SK-N-SH (cell line): Measurements from ENCODE around the gene LCMT1. TPM values are rescaled to one million over a fixed set of nuclear protein-coding genes. Genes with fewer than 3 reads are reported as not detected.
"Not testable (repeated sequence)": the region's sequence is repeated elsewhere in the genome, so short reads cannot be mapped to it uniquely, and the experiment has no call there.

ENCODE experiments used
- CTCF ChIA-PET: fragments of 300-600, 350-600 bp; formaldehyde crosslinking; extraction: SDS; loops from one replicate; lab custom pipeline; 2021; lab: Yijun Ruan, JAX
- POLR2A ChIA-PET: fragments of 350-600 bp; sonication (Branson Sonifier 250); formaldehyde crosslinking; extraction: SDS; loops from one replicate; lab custom pipeline; 2020; ENCODE audit warnings: antibody characterized with exemption, inconsistent platforms; lab: Yijun Ruan, JAX
- DNase-seq: peaks from one replicate; pipeline ENCODE4 v3.0.0; 2012
- H2AFZ ChIP-seq: fragments of 200-600 bp; sonication (generic); 2 replicates; pipeline ENCODE4 v1.8.1; 2016; ENCODE audit warnings: antibody characterized with exemption, mild to moderate bottlenecking, low read depth
- H3F3A ChIP-seq: fragments of 200-600 bp; sonication (generic); replicated peaks from 2 replicates; pipeline ENCODE3; 2016; ENCODE audit warnings: antibody characterized with exemption, mild to moderate bottlenecking; ENCODE audit not compliant: insufficient read depth
- H3K27ac ChIP-seq, 2 experiments: fragments of 200-500 bp in 1 of 2; fragments of 200-600 bp in 1 of 2; sonication (Bioruptor generic) in 1 of 2; sonication (generic), shearing (Covaris generic) in 1 of 2; 2 replicates each; pipeline versions ENCODE4 v1.5.1 to v1.6.1; 2014 to 2016; ENCODE audit warnings: low read depth in 2 of 2, inconsistent platforms in 1 of 2, low read length in 1 of 2, mild to moderate bottlenecking in 1 of 2, mixed read lengths in 1 of 2
- H3K27me3 ChIP-seq: fragments of 200-600 bp; sonication (generic), shearing (Covaris generic); 2 replicates; pipeline ENCODE4 v1.6.1; 2016; ENCODE audit warnings: mixed run types; ENCODE audit not compliant: insufficient read depth
- H3K36me3 ChIP-seq, 2 experiments: fragments of 200-500 bp in 1 of 2; fragments of 200-600 bp in 1 of 2; sonication (Bioruptor generic) in 1 of 2; sonication (generic) in 1 of 2; replicated peaks in 1 of 2; 2 replicates each; pipeline versions ENCODE3 to v1.5.1; 2014 to 2016; ENCODE audit warnings: low read length in 1 of 2, mild to moderate bottlenecking in 1 of 2; ENCODE audit not compliant: insufficient read depth in 2 of 2, control insufficient read depth in 1 of 2
- H3K4me1 ChIP-seq, 2 experiments: fragments of 200-500 bp in 1 of 2; fragments of 200-600 bp in 1 of 2; sonication (Bioruptor generic) in 1 of 2; sonication (generic), shearing (Covaris generic) in 1 of 2; 2 replicates each; pipeline versions ENCODE4 v1.5.1 to v1.6.1; 2014 to 2016; ENCODE audit warnings: low read depth in 1 of 2, low read length in 1 of 2, mixed run types in 1 of 2; ENCODE audit not compliant: insufficient read depth in 2 of 2, control insufficient read depth in 1 of 2
- H3K4me2 ChIP-seq: fragments of 200-600 bp; sonication (generic), shearing (Covaris generic); 2 replicates; pipeline ENCODE4 v1.6.1; 2017; ENCODE audit warnings: mixed run types
- H3K4me3 ChIP-seq, 2 experiments: fragments of 200-500 bp in 1 of 2; fragments of 200-600 bp in 1 of 2; sonication (Bioruptor generic) in 1 of 2; sonication (generic), shearing (Covaris generic) in 1 of 2; 2 replicates each; pipeline versions ENCODE4 v1.5.1 to v1.8.1; 2014 to 2016; ENCODE audit warnings: low read depth in 2 of 2, inconsistent platforms in 1 of 2, low read length in 1 of 2, mild to moderate bottlenecking in 1 of 2, mixed read lengths in 1 of 2, moderate library complexity in 1 of 2
- H3K79me2 ChIP-seq: fragments of 200-600 bp; sonication (generic); 2 replicates; pipeline ENCODE4 v1.8.1; 2017; ENCODE audit warnings: mild to moderate bottlenecking; ENCODE audit not compliant: insufficient read depth
- H3K9ac ChIP-seq: fragments of 200-600 bp; sonication (generic); 2 replicates; pipeline ENCODE4 v1.6.1; 2017; ENCODE audit warnings: mixed run types
- H3K9me2 ChIP-seq: fragments of 200-600 bp; sonication (generic); 2 replicates; pipeline ENCODE4 v1.6.1; 2017; ENCODE audit warnings: mixed run types
- H3K9me3 ChIP-seq: fragments of 200-600 bp; sonication (generic); 2 replicates; pipeline ENCODE4 v1.6.1; 2017; ENCODE audit warnings: mixed run types, mild to moderate bottlenecking, moderate library complexity
- H4K20me1 ChIP-seq: fragments of 200-600 bp; sonication (generic); 2 replicates; pipeline ENCODE4 v1.6.1; 2017; ENCODE audit warnings: mild to moderate bottlenecking, mixed run types; ENCODE audit not compliant: insufficient read depth
- CHD2 ChIP-seq: fragments of 150-350 bp; IDR thresholded peaks from 2 replicates; pipeline ENCODE4 v1.6.1; 2018; ENCODE audit warnings: low read length; ENCODE audit not compliant: partially characterized antibody
- ELF1 ChIP-seq: IDR thresholded peaks from 2 replicates; pipeline ENCODE4 v1.4.0; 2012
- EP300 ChIP-seq, 2 experiments: IDR thresholded peaks; 2 replicates each; pipeline versions ENCODE4 v1.4.0 to v1.6.1; 2012; ENCODE audit warnings: borderline replicate concordance in 1 of 2, low read depth in 1 of 2, low read length in 1 of 2
- EZH2phosphoT487 ChIP-seq: fragments of 200-600 bp; sonication (generic); IDR thresholded peaks from 2 replicates; pipeline ENCODE4 v1.6.1; 2017; ENCODE audit warnings: low read depth, mixed run types, mild to moderate bottlenecking, antibody characterized with exemption, moderate library complexity, borderline replicate concordance
- FOSL2 ChIP-seq: IDR thresholded peaks from 2 replicates; pipeline ENCODE4 v1.4.0; 2012; ENCODE audit warnings: low read depth, mild to moderate bottlenecking, moderate library complexity, borderline replicate concordance
- FOXM1 ChIP-seq: IDR thresholded peaks from 2 replicates; pipeline ENCODE4 v1.4.0; 2012; ENCODE audit warnings: low read depth, mild to moderate bottlenecking
- GABPA ChIP-seq: IDR thresholded peaks from 2 replicates; pipeline ENCODE4 v1.4.0; 2012; ENCODE audit warnings: low read depth, mild to moderate bottlenecking
- NFIC ChIP-seq: IDR thresholded peaks from 2 replicates; pipeline ENCODE4 v1.4.0; 2012; ENCODE audit warnings: borderline replicate concordance
- NRF1 ChIP-seq: IDR thresholded peaks from 2 replicates; pipeline ENCODE4 v1.6.1; 2012; ENCODE audit warnings: low read depth, mild to moderate bottlenecking, low read length
- RCOR1 ChIP-seq: fragments of 150-350 bp; IDR thresholded peaks from 2 replicates; pipeline ENCODE4 v1.6.1; 2017; ENCODE audit warnings: antibody characterized with exemption, low read length
- RFX5 ChIP-seq: IDR thresholded peaks from 2 replicates; pipeline ENCODE4 v1.6.1; 2012; ENCODE audit warnings: mild to moderate bottlenecking, improper control_type of control experiment, low read length
- RXRA ChIP-seq: IDR thresholded peaks from 2 replicates; pipeline ENCODE4 v1.4.0; 2012; ENCODE audit warnings: low read depth, mild to moderate bottlenecking, borderline replicate concordance
- SMC3 ChIP-seq: IDR thresholded peaks from 2 replicates; pipeline ENCODE4 v1.6.1; 2012; ENCODE audit warnings: low read depth, low read length, improper control_type of control experiment
- TAF1 ChIP-seq: IDR thresholded peaks from 2 replicates; pipeline ENCODE4 v1.6.1; 2012; ENCODE audit warnings: low read depth, mild to moderate bottlenecking, low read length, moderate library complexity, borderline replicate concordance
- TEAD4 ChIP-seq: IDR thresholded peaks from 2 replicates; pipeline ENCODE4 v1.4.0; 2012; ENCODE audit warnings: mild to moderate bottlenecking, borderline replicate concordance; ENCODE audit not compliant: insufficient read depth
- YY1 ChIP-seq: IDR thresholded peaks from 2 replicates; pipeline ENCODE4 v1.4.0; 2012; ENCODE audit warnings: low read depth, mild to moderate bottlenecking
- WGBS: methylation state at CpG from one replicate; pipeline ENCODE4 v1.1.6; 2017; ENCODE audit warnings: low lambda C conversion rate; 5-methylcytosine and 5-hydroxymethylcytosine counted together
- polyA plus RNA-seq, 3 experiments: library from polyadenylated mRNA; depleted of rRNA; stranded (reverse); fragments of >200 nt; gene quantifications; 2 replicates each; pipeline ENCODE4 v1.2.3, GENCODE V29; 2012
- TF ChIP-seq, protein P1 (sequence below): IDR thresholded peaks from 2 replicates; pipeline ENCODE4 v1.4.0; 2012; ENCODE audit warnings: low read depth
- TF ChIP-seq, protein P2 (sequence below): fragments of 150-350 bp; IDR thresholded peaks from 2 replicates; pipeline ENCODE4 v1.6.1; 2017; ENCODE audit warnings: antibody characterized with exemption, low read length, low read depth, borderline replicate concordance
- TF ChIP-seq, protein P3 (sequence below): fragments of 200-600 bp; sonication (generic); IDR thresholded peaks from 2 replicates; pipeline ENCODE4 v1.6.1; 2017; ENCODE audit warnings: antibody characterized with exemption, mild to moderate bottlenecking, moderate library complexity
- TF ChIP-seq, protein P4 (sequence below): IDR thresholded peaks from 2 replicates; pipeline ENCODE4 v1.6.1; 2012; ENCODE audit warnings: mild to moderate bottlenecking, low read depth, low read length, moderate library complexity

LCMT1 gene
- polyA plus RNA-seq, 1 of the 3 experiments (the other 2 are of a cell fraction): 29.8 TPM

DNA sequence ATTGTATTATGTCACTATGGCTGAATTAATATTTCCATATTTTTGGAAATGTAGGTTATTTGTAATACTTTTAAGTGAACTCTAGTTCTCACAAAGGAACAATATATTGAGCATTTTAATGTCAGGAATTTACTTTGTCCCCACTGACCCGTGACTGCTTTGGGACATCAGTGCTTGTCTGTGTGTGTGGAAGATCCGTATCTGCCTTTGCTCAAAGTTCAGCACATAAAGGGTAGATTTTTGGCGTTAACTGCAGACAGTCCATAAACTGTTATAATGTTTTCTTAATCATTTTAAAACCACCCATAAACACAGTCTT, 65.9 kb downstream of the LCMT1 start (continued):
- no peak for TF ChIP-seq FOSL2
- no peak for TF ChIP-seq RFX5
- TF ChIP-seq RXRA: no peak

DNA sequence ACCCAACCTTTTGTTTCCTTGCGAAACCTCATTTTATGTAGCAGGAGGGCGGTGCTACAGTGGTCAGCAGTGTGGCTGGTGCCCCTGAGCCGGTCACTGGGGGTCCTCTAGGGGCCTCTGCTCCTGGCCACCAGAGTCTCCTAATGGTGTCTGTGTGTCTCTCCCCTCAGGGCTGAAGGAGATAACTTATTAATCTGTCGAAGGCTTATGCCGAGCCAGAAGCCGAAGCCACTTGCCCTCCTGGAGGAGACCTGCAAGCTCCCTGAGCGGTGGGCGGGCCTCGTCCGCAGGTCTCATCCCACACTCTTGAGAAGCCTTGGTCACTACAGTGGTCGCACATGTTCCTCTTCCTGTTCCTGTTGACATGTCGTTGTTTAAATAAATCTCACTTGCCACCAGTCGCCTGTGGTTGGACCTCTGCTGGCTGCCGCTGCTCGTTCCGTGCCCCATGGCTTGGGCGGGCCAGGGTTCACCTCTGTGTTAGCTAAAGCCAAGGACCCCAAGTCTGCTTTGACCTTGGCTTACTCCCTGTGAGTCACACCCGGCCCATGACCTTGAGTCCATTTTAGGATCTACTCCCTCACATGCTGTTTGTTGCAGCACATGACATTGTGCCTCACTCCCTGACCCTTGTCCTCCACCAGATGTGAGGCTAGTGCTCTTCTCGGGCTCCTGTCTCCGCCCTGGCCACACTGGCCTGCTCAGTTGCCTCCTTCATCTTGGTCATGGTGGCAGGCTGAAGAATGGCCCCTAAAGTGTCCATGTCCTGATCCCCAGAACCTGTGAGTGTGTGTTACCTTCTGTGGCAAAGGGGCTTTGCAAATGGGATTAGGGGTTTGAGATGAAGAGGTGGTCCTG, 66.5 kb downstream of the LCMT1 start:
- no peaks in the 10 kb centered on the region for H3K9me3 ChIP-seq
- peaks cover 6 to 16% of the 10 kb centered on the region in 2 experiments for H3K36me3 ChIP-seq
- ChIA-PET POLR2A (no interaction called here), CTCF (no interaction called here)
- 91% methylated on average over 20 of the region's 20 CpGs for WGBS
- no peak for DNase-seq
- no peak overlapping the region for H3K4me2 ChIP-seq
- no peak overlapping the region for H3K27ac ChIP-seq
- H2AFZ ChIP-seq: no peak overlapping the region
- H3K4me3 ChIP-seq: no peak overlapping the region
- TF ChIP-seq CHD2 (no peak), GABPA (no peak), ELF1 (no peak), RCOR1 (no peak), SMC3 (no peak), EP300 (IDR thresholded peaks at IDR 0.05; ENCODE audit: borderline replicate concordance in 1 of 2, low read depth in 1 of 2, low read length in 1 of 2) (no peak), YY1 (no peak), TEAD4 (no peak), EZH2phosphoT487 (no peak), NRF1 (no peak), FOXM1 (no peak), NFIC (no peak), TAF1 (no peak)
- TF ChIP-seq, protein P1, sequence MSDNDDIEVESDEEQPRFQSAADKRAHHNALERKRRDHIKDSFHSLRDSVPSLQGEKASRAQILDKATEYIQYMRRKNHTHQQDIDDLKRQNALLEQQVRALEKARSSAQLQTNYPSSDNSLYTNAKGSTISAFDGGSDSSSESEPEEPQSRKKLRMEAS: no peak
- TF ChIP-seq, protein P2, sequence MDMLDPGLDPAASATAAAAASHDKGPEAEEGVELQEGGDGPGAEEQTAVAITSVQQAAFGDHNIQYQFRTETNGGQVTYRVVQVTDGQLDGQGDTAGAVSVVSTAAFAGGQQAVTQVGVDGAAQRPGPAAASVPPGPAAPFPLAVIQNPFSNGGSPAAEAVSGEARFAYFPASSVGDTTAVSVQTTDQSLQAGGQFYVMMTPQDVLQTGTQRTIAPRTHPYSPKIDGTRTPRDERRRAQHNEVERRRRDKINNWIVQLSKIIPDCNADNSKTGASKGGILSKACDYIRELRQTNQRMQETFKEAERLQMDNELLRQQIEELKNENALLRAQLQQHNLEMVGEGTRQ: no peak
- TF ChIP-seq, protein P3, sequence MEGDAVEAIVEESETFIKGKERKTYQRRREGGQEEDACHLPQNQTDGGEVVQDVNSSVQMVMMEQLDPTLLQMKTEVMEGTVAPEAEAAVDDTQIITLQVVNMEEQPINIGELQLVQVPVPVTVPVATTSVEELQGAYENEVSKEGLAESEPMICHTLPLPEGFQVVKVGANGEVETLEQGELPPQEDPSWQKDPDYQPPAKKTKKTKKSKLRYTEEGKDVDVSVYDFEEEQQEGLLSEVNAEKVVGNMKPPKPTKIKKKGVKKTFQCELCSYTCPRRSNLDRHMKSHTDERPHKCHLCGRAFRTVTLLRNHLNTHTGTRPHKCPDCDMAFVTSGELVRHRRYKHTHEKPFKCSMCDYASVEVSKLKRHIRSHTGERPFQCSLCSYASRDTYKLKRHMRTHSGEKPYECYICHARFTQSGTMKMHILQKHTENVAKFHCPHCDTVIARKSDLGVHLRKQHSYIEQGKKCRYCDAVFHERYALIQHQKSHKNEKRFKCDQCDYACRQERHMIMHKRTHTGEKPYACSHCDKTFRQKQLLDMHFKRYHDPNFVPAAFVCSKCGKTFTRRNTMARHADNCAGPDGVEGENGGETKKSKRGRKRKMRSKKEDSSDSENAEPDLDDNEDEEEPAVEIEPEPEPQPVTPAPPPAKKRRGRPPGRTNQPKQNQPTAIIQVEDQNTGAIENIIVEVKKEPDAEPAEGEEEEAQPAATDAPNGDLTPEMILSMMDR: no peak
- TF ChIP-seq, protein P4, sequence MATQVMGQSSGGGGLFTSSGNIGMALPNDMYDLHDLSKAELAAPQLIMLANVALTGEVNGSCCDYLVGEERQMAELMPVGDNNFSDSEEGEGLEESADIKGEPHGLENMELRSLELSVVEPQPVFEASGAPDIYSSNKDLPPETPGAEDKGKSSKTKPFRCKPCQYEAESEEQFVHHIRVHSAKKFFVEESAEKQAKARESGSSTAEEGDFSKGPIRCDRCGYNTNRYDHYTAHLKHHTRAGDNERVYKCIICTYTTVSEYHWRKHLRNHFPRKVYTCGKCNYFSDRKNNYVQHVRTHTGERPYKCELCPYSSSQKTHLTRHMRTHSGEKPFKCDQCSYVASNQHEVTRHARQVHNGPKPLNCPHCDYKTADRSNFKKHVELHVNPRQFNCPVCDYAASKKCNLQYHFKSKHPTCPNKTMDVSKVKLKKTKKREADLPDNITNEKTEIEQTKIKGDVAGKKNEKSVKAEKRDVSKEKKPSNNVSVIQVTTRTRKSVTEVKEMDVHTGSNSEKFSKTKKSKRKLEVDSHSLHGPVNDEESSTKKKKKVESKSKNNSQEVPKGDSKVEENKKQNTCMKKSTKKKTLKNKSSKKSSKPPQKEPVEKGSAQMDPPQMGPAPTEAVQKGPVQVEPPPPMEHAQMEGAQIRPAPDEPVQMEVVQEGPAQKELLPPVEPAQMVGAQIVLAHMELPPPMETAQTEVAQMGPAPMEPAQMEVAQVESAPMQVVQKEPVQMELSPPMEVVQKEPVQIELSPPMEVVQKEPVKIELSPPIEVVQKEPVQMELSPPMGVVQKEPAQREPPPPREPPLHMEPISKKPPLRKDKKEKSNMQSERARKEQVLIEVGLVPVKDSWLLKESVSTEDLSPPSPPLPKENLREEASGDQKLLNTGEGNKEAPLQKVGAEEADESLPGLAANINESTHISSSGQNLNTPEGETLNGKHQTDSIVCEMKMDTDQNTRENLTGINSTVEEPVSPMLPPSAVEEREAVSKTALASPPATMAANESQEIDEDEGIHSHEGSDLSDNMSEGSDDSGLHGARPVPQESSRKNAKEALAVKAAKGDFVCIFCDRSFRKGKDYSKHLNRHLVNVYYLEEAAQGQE: no peak
- no peaks in the 10 kb centered on the region for H4K20me1 ChIP-seq
- H3K9me2 ChIP-seq: no peaks in the 10 kb centered on the region
- H3K4me1 ChIP-seq: no peaks in the 10 kb centered on the region
- no peaks in the 10 kb centered on the region for H3F3A ChIP-seq
- H3K79me2 ChIP-seq: no peaks in the 10 kb centered on the region
- no peaks in the 10 kb centered on the region for H3K27me3 ChIP-seq
- H3K9ac ChIP-seq: no peak overlapping the region

DNA sequence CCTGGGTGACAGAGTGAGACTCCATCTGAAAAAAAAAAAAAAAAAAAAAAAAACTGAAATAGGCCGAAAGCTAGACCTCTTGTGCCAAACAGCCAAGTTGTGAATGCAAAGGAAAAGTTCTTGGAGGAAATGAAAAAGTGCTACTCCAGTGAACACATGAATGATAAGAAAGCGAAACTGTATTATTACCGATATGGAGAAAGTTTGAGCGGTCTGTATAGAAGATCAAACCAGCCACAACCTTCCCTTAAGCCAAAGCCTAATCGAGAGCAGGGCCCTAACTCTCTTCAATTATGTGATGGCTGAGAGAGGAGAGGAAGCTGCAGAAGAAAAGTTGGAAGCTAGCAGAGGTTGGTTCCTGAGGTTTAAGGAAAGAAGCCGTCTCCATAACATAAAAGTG, 69.7 kb downstream of the LCMT1 start:
- H4K20me1 ChIP-seq, H3K27ac ChIP-seq, H3F3A ChIP-seq, H3K9me2 ChIP-seq, H3K4me2 ChIP-seq, H3K9me3 ChIP-seq, H2AFZ ChIP-seq, H3K4me1 ChIP-seq, POLR2A ChIA-PET, H3K4me3 ChIP-seq, H3K27me3 ChIP-seq, H3K36me3 ChIP-seq, H3K79me2 ChIP-seq, H3K9ac ChIP-seq, DNase-seq: not testable (repeated sequence)
- CTCF ChIA-PET: interaction anchor here (1.0 kb wide), 1 partner anchor 16 kb away, joined by 3 read pairs; no protein-coding TSS in a partner anchor
- 95% methylated on average over 6 of the region's 6 CpGs for WGBS
